Esophagus muscularis mucosa (tissue), 3 donors: Measurements from ENCODE around the gene KIF26B.

Experiments used
- EP300 ChIP-seq: sonication (generic); formaldehyde crosslinking; IDR thresholded peaks from one replicate; pipeline ENCODE4 v1.6.1; 2017; ENCODE audit warnings: antibody characterized with exemption
- POLR2AphosphoS5 ChIP-seq, 2 donors: sonication (generic); formaldehyde crosslinking; IDR thresholded peaks; one replicate each; pipeline ENCODE4 v1.6.1; 2017; ENCODE audit warnings: antibody characterized with exemption in 2 of 2

GRCh38 chr1:245684166-245684565, 529.4 kb downstream of the KIF26B start:
- TF ChIP-seq EP300 (no peak), POLR2AphosphoS5 (IDR thresholded peaks at IDR 0.05) (no peak)
